K562 (cell line): ENCODE measurements around the gene ANKRD12.

Experiments
- CTCF ChIP-seq, 3 experiments: IDR thresholded peaks in 2 of 3; conservative IDR thresholded peaks in 1 of 3; 2 replicates each; pipeline ENCODE4 v1.5.1; 2011 to 2012; ENCODE audit warnings: low read length in 3 of 3, mild to moderate bottlenecking in 3 of 3, control low read depth in 2 of 3, improper control_type of control experiment in 1 of 3, inconsistent platforms in 1 of 3, low read depth in 1 of 3, mixed read lengths in 1 of 3, moderate library complexity in 1 of 3; ENCODE audit not compliant: insufficient read depth in 2 of 3
- EP300 ChIP-seq: IDR thresholded peaks from 2 replicates; pipeline ENCODE4 v1.6.1; 2012; ENCODE audit warnings: low read length, improper control_type of control experiment
- GABPA ChIP-seq: fragments of 200-800 bp; sonication (Bioruptor generic); conservative IDR thresholded peaks from 2 replicates; pipeline ENCODE4 v1.6.1; 2016; ENCODE audit warnings: low read depth, missing genetic modification characterization, missing compliant biosample characterization
- MEF2A ChIP-seq: IDR thresholded peaks from 2 replicates; pipeline ENCODE4 v1.6.1; 2011; ENCODE audit warnings: low read depth, mild to moderate bottlenecking, low read length, moderate library complexity; ENCODE audit not compliant: control insufficient read depth
- SIN3A ChIP-seq, 2 experiments: fragments of 150-350 bp in 1 of 2; IDR thresholded peaks; 2 replicates each; pipeline ENCODE4 v1.6.1; 2011 to 2016; ENCODE audit warnings: borderline replicate concordance in 2 of 2, low read depth in 2 of 2, low read length in 2 of 2, mild to moderate bottlenecking in 2 of 2, moderate library complexity in 2 of 2; ENCODE audit not compliant: control insufficient read depth in 1 of 2
- TAF7 ChIP-seq: fragments of 450-650 bp; IDR thresholded peaks from 2 replicates; pipeline ENCODE4 v1.6.1; 2016; ENCODE audit warnings: missing genetic modification characterization, missing compliant biosample characterization
- ZFP91 ChIP-seq: sonication (generic); formaldehyde crosslinking; IDR thresholded peaks from 2 replicates; pipeline ENCODE4 v1.8.0; 2022; ENCODE audit warnings: mild to moderate bottlenecking, missing genetic modification reagents

GRCh38 chr18:9130806-9131205 lies 5.8 kb upstream of the ANKRD12 start:
- TF ChIP-seq MEF2A: no peak
- TF ChIP-seq GABPA (tag): no peak
- no peak for TF ChIP-seq EP300
- no peak for TF ChIP-seq SIN3A (IDR thresholded peaks at IDR 0.05; ENCODE audit: borderline replicate concordance in 2 of 2, control insufficient read depth in 1 of 2, low read depth in 2 of 2, low read length in 2 of 2)
- no peak for TF ChIP-seq CTCF (IDR thresholded peaks at IDR 0.05 in 2 of 3, conservative IDR thresholded peaks at IDR 0.05 in 1 of 3; ENCODE audit: insufficient read depth in 2 of 3, low read depth in 1 of 3, low read length in 3 of 3)
- no peak for TF ChIP-seq ZFP91 (CRISPR knock-in tag)
- TF ChIP-seq TAF7 (tag): no peak
